GM12891 (cell line): ENCODE measurements around the gene EPS8L3.

ENCODE experiments used
- PAX5 ChIP-seq: IDR thresholded peaks from 2 replicates; pipeline ENCODE4 v1.6.1; 2011; ENCODE audit warnings: low read length, moderate library complexity, mild to moderate bottlenecking; ENCODE audit not compliant: insufficient read depth, severe bottlenecking
- POLR2A ChIP-seq: IDR thresholded peaks from 2 replicates; pipeline ENCODE4 v1.6.1; 2011; ENCODE audit warnings: low read depth, low read length, control low read depth
- POLR2AphosphoS5 ChIP-seq: IDR thresholded peaks from 2 replicates; pipeline ENCODE4 v1.6.1; 2011; ENCODE audit warnings: low read depth, low read length, control low read depth
- SPI1 ChIP-seq: IDR thresholded peaks from 2 replicates; pipeline ENCODE4 v1.6.1; 2011; ENCODE audit warnings: low read depth, low read length, control low read depth
- TAF1 ChIP-seq: IDR thresholded peaks from 2 replicates; pipeline ENCODE4 v1.6.1; 2011; ENCODE audit warnings: low read depth, low read length, control low read depth

GRCh38 chr1:109750920-109751319, 12.8 kb downstream of the EPS8L3 start:
- no peak for TF ChIP-seq POLR2A
- TF ChIP-seq POLR2AphosphoS5, result no peak
- TF ChIP-seq SPI1, result no peak
- TF ChIP-seq TAF1, result no peak
- no peak for TF ChIP-seq PAX5
